GM23338 (cell line): ENCODE data around the gene TNIP2.

Experiments
- CREB1 ChIP-seq: fragments of 250-450 bp; sonication (Bioruptor Pico); IDR thresholded peaks from 2 replicates; pipeline ENCODE4 v1.5.0; 2020; ENCODE audit warnings: low read depth, mild to moderate bottlenecking, moderate library complexity
- CTCF ChIP-seq, 2 experiments: fragments of 200-600 bp in 1 of 2; sonication (generic) in 1 of 2; conservative IDR thresholded peaks; 2 replicates each; pipeline versions ENCODE4 v1.5.1 to v1.6.1; 2016 to 2017; ENCODE audit warnings: antibody characterized with exemption in 2 of 2, low read depth in 2 of 2, mild to moderate bottlenecking in 2 of 2, moderate library complexity in 1 of 2
- EZH2 ChIP-seq: fragments of 200-600 bp; sonication (generic); IDR thresholded peaks from one replicate; pipeline ENCODE4 v1.8.0; 2017; ENCODE audit warnings: antibody characterized with exemption, mild to moderate bottlenecking, low read depth; ENCODE audit not compliant: unreplicated experiment
- EZH2phosphoT487 ChIP-seq: fragments of 200-600 bp; sonication (generic); IDR thresholded peaks from one replicate; pipeline ENCODE4 v1.8.1; 2018; ENCODE audit warnings: antibody characterized with exemption; ENCODE audit not compliant: unreplicated experiment
- NANOG ChIP-seq: IDR thresholded peaks from 2 replicates; pipeline ENCODE4 v1.6.1; 2016; ENCODE audit warnings: antibody characterized with exemption, borderline replicate concordance
- POLR2AphosphoS5 ChIP-seq: IDR thresholded peaks from 2 replicates; pipeline ENCODE4 v1.6.1; 2016; ENCODE audit warnings: antibody characterized with exemption, low read depth
- REST ChIP-seq: IDR thresholded peaks from one replicate; pipeline ENCODE4 v1.6.1; 2018; ENCODE audit warnings: antibody characterized with exemption; ENCODE audit not compliant: unreplicated experiment
- STAT1 ChIP-seq: IDR thresholded peaks from one replicate; pipeline ENCODE4 v1.6.1; 2016; ENCODE audit warnings: antibody characterized with exemption; ENCODE audit not compliant: unreplicated experiment
- ZNF114 ChIP-seq: fragments of 250-450 bp; sonication (Bioruptor Pico); IDR thresholded peaks from 2 replicates; pipeline ENCODE4 v1.5.0; 2020; ENCODE audit warnings: mild to moderate bottlenecking, moderate library complexity
- ZNF331 ChIP-seq: fragments of 250-450 bp; sonication (Bioruptor Pico); IDR thresholded peaks from 2 replicates; pipeline ENCODE4 v1.5.0; 2020; ENCODE audit warnings: low read depth, mild to moderate bottlenecking, moderate library complexity

- TF ChIP-seq EZH2 (no peak), ZNF114 (no peak), CTCF (conservative IDR thresholded peaks at IDR 0.05; ENCODE audit: low read depth in 2 of 2) (no peak), CREB1 (CRISPR knock-in tag) (no peak), STAT1 (no peak), EZH2phosphoT487 (no peak), REST (no peak), POLR2AphosphoS5 (no peak), ZNF331 (CRISPR knock-in tag) (no peak), NANOG (no peak)
These were observed 41.2 kb downstream of the TNIP2 start for GRCh38 chr4:2714918-2715317.
